Activated CD4-positive, alpha-beta T cell treated with anti-CD3 and anti-CD28 coated beads, Interleukin-2, amount 10 ng/mL, durations not matched to agents 7 days and 5 days (primary cell): ENCODE data around the gene CSDE1. TPM values are rescaled to one million over a fixed set of nuclear protein-coding genes. Genes with fewer than 3 reads are reported as not detected.
A peak's percentile ranks its signal among the peaks of the same experiment; 100 is the strongest.

Source experiments
- CTCF ChIA-PET: fragments of 350-600 bp; sonication (Branson Sonifier 250); formaldehyde crosslinking; loops from one replicate; lab custom pipeline; 2021; ENCODE audit warnings: antibody characterized with exemption; lab: Charles Lee
- POLR2A ChIA-PET: fragments of 350-600 bp; sonication (Branson Sonifier 250); formaldehyde crosslinking; loops from one replicate; lab custom pipeline; 2021; ENCODE audit warnings: antibody characterized with exemption; lab: Charles Lee
- DNase-seq: peaks from one replicate; pipeline ENCODE4 v3.0.0-alpha.2; 2020
- H3K27ac Mint-ChIP-seq: one replicate; pipeline ENCODE4 v1.8.0; 2021; ENCODE audit warnings: mild to moderate bottlenecking, moderate library complexity, mixed read lengths
- H3K27me3 Mint-ChIP-seq: one replicate; pipeline ENCODE4 v1.8.0; 2021; ENCODE audit warnings: mixed read lengths
- H3K36me3 Mint-ChIP-seq: one replicate; pipeline ENCODE4 v1.8.0; 2021; ENCODE audit warnings: low read depth, mixed read lengths
- H3K4me1 Mint-ChIP-seq: one replicate; pipeline ENCODE4 v1.8.0; 2021; ENCODE audit warnings: mixed read lengths
- H3K4me3 Mint-ChIP-seq: one replicate; pipeline ENCODE4 v1.8.0; 2021; ENCODE audit warnings: mild to moderate bottlenecking, moderate library complexity, mixed read lengths
- H3K9me3 Mint-ChIP-seq: one replicate; pipeline ENCODE4 v1.8.0; 2021; ENCODE audit warnings: mixed read lengths
- total RNA-seq, 2 experiments: library from RNA; stranded (reverse); gene quantifications; one replicate each; pipeline ENCODE4 v1.2.3, GENCODE V29; 2021

CSDE1 gene
- total RNA-seq, 2 experiments from 2014 or later, result 381 to 439 TPM

DNA sequence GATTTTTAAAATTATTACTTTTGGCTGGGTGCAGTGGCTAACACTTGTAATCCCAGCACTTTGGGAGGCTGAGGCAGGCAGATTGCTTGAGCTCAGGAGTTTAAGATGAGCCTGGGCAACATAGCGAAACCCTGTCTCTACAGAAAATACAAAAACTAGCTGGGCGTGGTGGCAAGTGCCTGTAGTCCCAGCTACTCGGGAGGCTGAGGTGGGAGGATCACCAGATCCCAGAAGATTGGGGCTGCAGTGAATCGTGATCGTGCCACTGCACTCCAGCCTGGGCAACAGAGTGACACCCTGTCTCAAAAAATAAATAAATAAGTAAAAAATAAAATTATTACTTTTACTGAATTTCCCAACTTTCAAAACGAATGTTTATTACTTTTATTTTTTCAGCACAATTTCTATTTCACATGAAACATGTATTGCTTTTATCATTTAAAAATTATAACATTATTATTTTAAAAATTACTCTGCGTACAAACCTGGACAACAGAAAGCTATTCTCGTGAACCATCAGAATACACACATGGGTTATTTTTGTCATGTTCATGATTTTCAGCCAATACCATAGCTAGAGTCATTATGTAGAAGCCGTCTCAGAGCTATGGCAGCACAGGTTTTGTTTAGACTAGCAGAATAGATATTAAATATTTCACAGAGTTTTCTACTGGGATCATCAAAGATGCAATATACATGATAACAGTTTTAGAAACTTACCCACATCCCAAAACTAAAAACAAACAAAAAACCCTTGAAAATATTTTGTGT, 63.1 kb downstream of the CSDE1 start:
- Mint-ChIP-seq H3K36me3 (no peaks in the 10 kb centered on the region), H3K27ac (no peak overlapping the region), H3K9me3 (no peaks in the 10 kb centered on the region), H3K27me3 (peaks cover 15% of the 10 kb centered on the region), H3K4me1 (no peaks in the 10 kb centered on the region), H3K4me3 (no peak overlapping the region)
- ChIA-PET POLR2A (no interaction called here), CTCF (interaction anchor here (0.9 to 1.2 kb wide), 3 partner anchors 12 to 348 kb away, joined by 3 to 4 read pairs (median 3); no protein-coding TSS in a partner anchor)
- no peak for DNase-seq

DNA sequence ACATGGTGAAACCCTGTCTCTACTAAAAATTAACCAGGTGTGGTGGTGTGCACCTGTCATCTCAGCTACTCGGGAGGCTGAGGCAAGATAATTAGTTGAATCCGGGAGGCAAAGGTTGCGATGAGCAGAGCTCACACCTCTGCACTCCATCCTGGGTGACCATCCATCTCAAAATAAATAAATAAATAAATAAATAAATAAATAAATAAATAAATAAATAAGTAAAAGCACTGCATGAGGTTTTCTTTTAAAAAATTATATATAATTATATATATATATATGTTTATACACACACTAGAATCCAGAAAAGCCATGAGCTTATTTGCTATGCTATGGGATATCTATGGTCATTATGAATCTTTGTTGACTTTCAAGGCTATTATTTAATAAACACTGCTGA, 64.8 kb downstream of the CSDE1 start:
- H3K9me3 Mint-ChIP-seq, result no peaks in the 10 kb centered on the region
- H3K36me3 Mint-ChIP-seq, result no peaks in the 10 kb centered on the region
- peaks cover 22% of the 10 kb centered on the region for H3K27me3 Mint-ChIP-seq
- CTCF ChIA-PET, result interaction anchor here (0.7 to 1.0 kb wide), 2 partner anchors 8 to 743 kb away, joined by 3 to 4 read pairs; no protein-coding TSS in a partner anchor
- H3K27ac Mint-ChIP-seq, result no peak overlapping the region
- H3K4me1 Mint-ChIP-seq, result no peaks in the 10 kb centered on the region
- DNase-seq, result no peak
- POLR2A ChIA-PET, result interaction anchor here (0.6 kb wide), 1 partner anchor 145 kb away, joined by 3 read pairs; no protein-coding TSS in a partner anchor
- no peak overlapping the region for H3K4me3 Mint-ChIP-seq

DNA sequence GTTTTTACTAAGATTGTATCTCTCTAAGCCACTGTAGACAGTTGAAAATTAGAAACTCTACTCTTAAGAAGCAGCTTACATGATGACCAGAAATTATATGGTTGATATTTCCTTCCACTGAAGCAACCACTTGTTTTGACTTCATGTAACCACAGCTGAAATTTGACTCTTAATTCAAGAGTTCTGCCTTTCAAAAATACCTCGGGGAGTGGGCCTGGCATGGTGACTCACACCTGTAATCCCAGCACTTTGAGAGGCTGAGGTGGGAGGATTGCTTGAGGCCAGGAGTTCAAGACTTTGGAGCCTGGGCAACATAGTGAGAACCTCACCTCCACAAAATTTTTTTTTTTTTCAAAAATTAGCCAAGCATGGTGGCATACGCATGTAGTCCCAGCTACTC, 66.7 kb downstream of the CSDE1 start:
- Mint-ChIP-seq H3K27ac (no peak overlapping the region), H3K4me3 (no peak overlapping the region), H3K36me3 (no peaks in the 10 kb centered on the region), H3K9me3 (no peaks in the 10 kb centered on the region), H3K27me3 (peaks cover 33% of the 10 kb centered on the region), H3K4me1 (no peaks in the 10 kb centered on the region)
- CTCF ChIA-PET, result interaction anchor here (0.7 kb wide), 1 partner anchor 978 kb away, joined by 3 read pairs; no protein-coding TSS in a partner anchor
- POLR2A ChIA-PET, result no interaction called here
- DNase-seq, result no peak

DNA sequence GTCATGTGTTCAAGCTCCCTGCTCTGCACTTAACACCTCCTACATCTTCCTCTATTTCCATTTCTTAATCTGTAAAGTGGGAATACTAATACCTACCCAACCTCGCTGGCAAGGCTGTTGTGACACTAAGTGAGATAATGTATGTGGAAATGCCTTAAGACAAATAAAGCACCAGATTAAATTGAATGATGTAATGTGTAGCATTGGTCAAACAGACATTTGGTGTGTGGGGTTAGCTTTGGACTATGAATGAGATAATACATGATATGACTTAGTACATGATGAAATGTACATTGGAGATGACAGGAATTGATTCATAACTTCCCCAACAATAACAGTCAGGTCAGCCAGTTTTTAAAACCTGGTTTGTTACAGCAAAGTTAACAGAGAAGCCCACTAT, 67.6 kb downstream of the CSDE1 start:
- H3K9me3 Mint-ChIP-seq, result no peaks in the 10 kb centered on the region
- POLR2A ChIA-PET, result no interaction called here
- CTCF ChIA-PET, result no interaction called here
- H3K4me1 Mint-ChIP-seq, result no peaks in the 10 kb centered on the region
- H3K36me3 Mint-ChIP-seq, result no peaks in the 10 kb centered on the region
- no peak overlapping the region for H3K27ac Mint-ChIP-seq
- peaks cover 33% of the 10 kb centered on the region for H3K27me3 Mint-ChIP-seq
- no peak overlapping the region for H3K4me3 Mint-ChIP-seq
- DNase-seq, result no peak

DNA sequence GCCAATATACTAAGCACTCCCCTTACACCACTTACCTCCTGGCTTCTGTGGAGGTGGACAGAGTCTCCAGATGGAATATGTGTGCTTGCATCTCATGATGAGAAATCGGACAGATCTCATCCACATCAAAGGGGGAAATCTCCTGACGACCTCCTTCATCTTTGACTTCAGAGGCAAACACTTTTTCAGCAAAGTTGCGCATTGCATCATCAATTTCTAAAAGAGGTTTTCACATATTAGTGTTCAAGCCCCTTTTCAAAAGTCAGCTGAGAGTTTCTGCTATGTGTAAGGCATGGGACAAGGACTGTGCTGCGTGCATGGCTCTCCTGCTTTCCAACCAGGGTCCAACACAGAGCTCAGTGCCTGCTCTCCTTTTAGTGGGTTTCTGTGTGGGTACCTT, 69.3 kb downstream of the CSDE1 start:
- H3K9me3 Mint-ChIP-seq, result no peaks in the 10 kb centered on the region
- POLR2A ChIA-PET, result no interaction called here
- no peak overlapping the region for H3K27ac Mint-ChIP-seq
- H3K36me3 Mint-ChIP-seq, result no peaks in the 10 kb centered on the region
- no peak overlapping the region for H3K4me3 Mint-ChIP-seq
- DNase-seq, result no peak
- H3K27me3 Mint-ChIP-seq, result peaks cover 40% of the 10 kb centered on the region
- CTCF ChIA-PET, result no interaction called here
- H3K4me1 Mint-ChIP-seq, result no peaks in the 10 kb centered on the region

DNA sequence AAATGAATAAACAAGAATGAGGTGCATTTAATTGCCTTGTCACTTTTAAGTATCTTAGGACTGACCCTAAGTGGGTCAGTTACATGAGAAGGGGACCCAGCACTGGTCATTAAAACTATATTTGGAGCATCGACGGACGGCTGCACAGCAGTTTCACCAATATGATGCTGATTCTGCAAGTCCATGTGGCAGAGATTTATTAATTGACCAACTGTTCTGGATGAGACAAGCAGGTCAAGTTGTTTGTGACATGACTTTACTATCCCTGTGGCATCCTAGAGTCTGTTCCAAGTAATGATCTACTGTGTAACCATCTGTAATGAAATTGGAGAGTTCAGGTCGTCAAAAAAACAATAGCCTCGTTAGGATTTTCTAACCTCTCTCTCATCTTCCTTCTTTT, 71.9 kb downstream of the CSDE1 start:
- ChIA-PET POLR2A (no interaction called here), CTCF (no interaction called here)
- Mint-ChIP-seq H3K9me3 (no peaks in the 10 kb centered on the region), H3K4me1 (no peaks in the 10 kb centered on the region), H3K4me3 (no peak overlapping the region), H3K27me3 (peaks cover 44% of the 10 kb centered on the region), H3K27ac (no peak overlapping the region), H3K36me3 (no peaks in the 10 kb centered on the region)
- no peak for DNase-seq

DNA sequence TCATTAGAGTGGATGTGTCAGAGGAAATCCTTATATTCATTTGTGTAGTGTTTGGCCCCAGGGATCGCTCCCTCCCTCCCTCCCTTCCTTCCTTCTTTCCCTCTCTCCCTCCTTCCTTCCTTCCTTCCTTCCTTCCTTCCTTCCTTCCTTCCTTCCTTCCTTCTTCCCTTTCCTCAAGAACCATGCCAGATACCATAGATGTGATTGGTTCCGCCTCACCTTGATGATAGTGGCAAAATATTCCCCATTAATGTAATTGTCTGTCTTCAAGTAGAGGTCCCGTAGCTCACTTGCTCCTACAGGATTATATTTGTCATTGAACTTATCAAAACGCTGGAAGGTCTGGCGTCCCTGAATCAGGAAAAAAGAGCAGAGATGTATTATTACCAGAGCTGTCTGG, 80.1 kb downstream of the CSDE1 start:
- Mint-ChIP-seq H3K27me3 (peaks cover 34% of the 10 kb centered on the region), H3K27ac (no peak overlapping the region), H3K36me3 (no peaks in the 10 kb centered on the region), H3K4me3 (no peak overlapping the region), H3K9me3 (no peaks in the 10 kb centered on the region), H3K4me1 (no peaks in the 10 kb centered on the region)
- POLR2A ChIA-PET, result no interaction called here
- CTCF ChIA-PET, result no interaction called here
- DNase-seq, result no peak

DNA sequence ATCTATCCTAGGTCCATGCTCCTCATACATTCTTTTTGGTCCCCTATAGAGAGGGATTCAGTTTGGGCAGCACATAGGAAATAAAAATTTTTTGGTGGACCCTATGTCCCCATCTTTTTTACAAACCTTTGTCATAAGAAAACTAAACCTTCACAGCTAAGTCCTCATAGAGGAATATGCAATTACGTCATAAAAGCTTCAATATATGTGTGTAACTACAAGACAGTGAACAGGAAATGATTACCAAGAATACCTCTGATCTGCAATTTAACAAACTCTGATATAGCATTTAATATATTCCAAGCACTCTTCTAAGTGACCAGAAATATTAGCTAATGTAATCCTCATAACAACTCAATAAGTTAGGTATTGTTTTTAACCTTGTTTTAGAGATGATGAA, 81.7 kb downstream of the CSDE1 start:
- DNase-seq, result no peak
- ChIA-PET POLR2A (no interaction called here), CTCF (no interaction called here)
- Mint-ChIP-seq H3K9me3 (no peaks in the 10 kb centered on the region), H3K27me3 (peaks cover 36% of the 10 kb centered on the region), H3K27ac (no peak overlapping the region), H3K4me3 (no peak overlapping the region), H3K4me1 (no peaks in the 10 kb centered on the region), H3K36me3 (no peaks in the 10 kb centered on the region)

DNA sequence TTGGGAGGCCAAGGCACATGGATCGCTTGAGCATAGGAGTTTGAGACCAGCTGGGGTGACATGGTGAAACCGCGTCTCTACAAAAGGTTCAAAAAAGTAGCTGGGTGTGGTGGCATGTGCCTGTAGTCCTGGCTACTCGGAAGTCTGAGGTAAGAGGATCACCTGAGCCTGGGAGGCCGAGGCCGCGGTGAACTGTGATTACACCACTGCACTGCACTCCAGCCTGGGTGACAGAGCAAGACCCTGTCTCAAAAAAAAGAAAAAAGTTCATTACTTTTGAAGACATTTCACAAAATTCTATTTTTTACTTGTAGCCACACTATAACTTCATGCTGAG, 85.9 kb downstream of the CSDE1 start:
- CTCF ChIA-PET, result interaction anchor here (1.5 to 1.6 kb wide), 2 partner anchors 211 to 325 kb away, joined by 3 to 5 read pairs; no protein-coding TSS in a partner anchor
- Mint-ChIP-seq H3K4me1 (peaks cover 11% of the 10 kb centered on the region), H3K36me3 (no peaks in the 10 kb centered on the region), H3K27me3 (peaks cover 27% of the 10 kb centered on the region), H3K9me3 (no peaks in the 10 kb centered on the region), H3K4me3 (no peak overlapping the region), H3K27ac (no peak overlapping the region)
- DNase-seq, result no peak
- POLR2A ChIA-PET, result no interaction called here

DNA sequence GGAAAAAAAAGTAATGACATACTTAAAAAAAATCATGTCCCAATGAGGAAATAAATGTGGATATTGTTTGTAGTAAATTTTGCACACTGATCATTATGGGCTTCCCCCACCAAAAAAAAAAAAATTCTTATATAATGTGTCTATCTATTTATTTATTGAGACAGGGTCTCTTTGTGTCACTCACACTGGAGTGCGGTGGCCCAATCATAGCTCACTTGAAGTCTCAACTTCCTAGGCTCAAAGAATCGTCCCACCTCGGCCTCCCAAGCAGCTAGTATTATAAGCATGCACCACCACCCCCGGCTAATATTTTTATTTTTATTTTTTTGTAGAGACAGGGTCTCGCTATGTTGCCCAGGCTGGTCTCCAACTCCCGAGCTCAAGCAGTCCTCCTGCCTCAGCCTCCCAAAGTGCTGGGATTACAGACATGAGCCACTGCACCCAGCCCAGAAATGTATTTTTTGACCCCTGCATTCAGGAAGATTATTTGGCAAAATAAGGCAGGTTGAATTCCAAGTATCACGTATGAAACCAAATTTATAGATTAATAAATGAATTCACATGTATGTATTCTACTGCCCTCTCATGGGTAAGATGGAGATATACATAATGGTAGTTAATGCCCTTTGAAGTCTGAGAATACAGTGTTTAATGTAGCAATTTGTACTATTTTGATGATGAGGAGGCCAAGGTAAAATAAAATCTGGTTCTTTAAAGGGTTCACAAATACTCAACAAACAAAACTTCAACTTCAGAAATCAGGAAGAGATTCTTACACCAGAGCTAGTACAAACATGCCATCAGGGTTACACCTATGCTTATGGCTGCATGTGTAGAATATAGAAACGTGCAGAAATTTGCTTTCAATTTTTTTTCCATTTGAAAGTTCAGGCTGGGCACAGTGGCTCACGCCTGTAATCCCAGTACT, 86.5 kb downstream of the CSDE1 start:
- Mint-ChIP-seq H3K36me3 (no peaks in the 10 kb centered on the region), H3K27ac (no peak overlapping the region), H3K27me3 (peaks cover 27% of the 10 kb centered on the region), H3K9me3 (no peaks in the 10 kb centered on the region), H3K4me3 (no peak overlapping the region), H3K4me1 (peaks cover 11% of the 10 kb centered on the region)
- POLR2A ChIA-PET, result interaction anchor here (0.7 kb wide), 1 partner anchor 1795 kb away, joined by 3 read pairs; no protein-coding TSS in a partner anchor
- no peak for DNase-seq
- CTCF ChIA-PET, result interaction anchor here (1.5 to 1.6 kb wide), 2 partner anchors 211 to 324 kb away, joined by 3 to 5 read pairs; no protein-coding TSS in a partner anchor

DNA sequence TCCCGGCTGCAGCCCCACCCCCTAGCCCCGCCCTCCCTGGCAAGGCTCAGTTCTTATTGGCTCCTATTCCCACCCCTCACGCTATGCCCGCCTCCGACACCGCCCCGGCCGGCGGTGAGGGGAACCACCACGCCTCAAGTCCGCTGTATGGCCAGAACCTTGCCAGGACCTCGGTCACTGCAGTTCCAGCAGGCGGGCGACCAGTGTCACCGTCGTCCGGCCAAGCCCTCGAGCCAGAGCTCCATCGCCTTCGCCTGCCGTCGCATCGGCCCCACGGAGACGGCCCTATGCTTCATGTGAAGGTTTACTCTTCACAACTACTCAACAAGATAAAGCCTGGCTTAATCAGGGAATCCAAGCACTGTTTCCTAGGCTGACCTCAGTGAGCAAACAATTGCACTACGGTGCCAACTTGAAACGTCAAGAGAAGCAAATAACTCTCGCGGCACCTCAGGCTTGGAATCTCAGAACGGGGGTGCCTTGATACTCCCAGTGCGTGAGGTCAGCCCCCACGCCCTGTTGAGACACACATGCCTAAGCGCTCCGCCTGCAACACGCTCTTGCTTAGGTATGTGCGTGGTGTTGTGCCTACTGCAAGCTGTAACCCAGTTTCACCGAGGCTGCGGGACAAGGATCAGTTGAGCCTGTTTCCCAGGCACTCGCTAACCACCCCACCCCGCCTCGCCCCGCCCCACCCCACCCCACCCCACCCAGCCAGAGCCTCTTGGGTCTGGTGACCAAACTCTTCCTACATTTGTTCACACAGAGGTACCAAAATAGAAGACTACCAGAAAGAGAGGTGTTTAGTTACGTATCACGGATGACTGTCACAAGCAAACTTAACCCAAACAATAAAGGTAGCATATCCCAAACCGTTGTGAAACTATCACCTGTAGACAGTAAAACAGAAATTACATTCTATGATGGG, 87.4 kb downstream of the CSDE1 start:
- ChIA-PET CTCF (interaction anchor here (1.3 to 1.6 kb wide), 3 partner anchors 40 to 323 kb away, joined by 4 to 5 read pairs (median 4); no protein-coding TSS in a partner anchor), POLR2A (no interaction called here)
- Mint-ChIP-seq H3K4me3 (peak overlapping the region; percentile 94), H3K27ac (peak overlapping the region; percentile 85), H3K36me3 (no peaks in the 10 kb centered on the region), H3K9me3 (no peaks in the 10 kb centered on the region), H3K4me1 (peaks cover 11% of the 10 kb centered on the region), H3K27me3 (peaks cover 31% of the 10 kb centered on the region)
- peak; percentile 87 for DNase-seq

DNA sequence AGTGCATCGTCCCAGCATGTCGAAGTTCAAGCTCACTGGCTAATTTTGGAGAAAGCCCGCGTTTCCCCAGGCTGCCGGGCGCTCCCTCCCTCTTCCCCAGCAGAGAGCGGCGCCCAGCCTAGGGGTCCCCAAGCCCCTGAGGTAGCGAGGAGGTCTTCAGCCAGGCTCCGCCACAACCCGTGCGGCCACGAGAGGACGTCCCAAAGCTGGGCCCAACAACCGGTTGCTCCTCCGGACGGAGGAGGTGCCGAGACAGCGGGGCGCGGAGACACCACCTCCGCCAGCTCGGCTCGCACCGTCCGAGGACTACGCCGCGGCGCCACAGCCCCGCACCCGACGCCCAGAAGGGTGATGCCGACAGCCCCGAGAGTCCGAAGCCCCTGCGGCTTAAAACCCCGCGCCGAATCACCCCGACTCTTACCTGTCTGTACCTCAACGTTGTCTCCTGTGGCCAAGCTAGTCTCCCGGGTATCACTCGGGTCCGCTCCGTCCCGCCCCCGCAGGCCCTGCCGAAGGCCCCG, 88.2 kb downstream of the CSDE1 start, which contains the start of gene DENND2C:
Gene DENND2C (minus strand): TSS at position 488 of the 521 bp plus-strand sequence. CDS start 44,065 bp downstream, outside the sequence.
- Mint-ChIP-seq H3K9me3 (no peaks in the 10 kb centered on the region), H3K4me3 (peak within 1 kb of the TSS; percentile 94), H3K4me1 (peaks cover 11% of the 10 kb centered on the region), H3K27me3 (peaks cover 27% of the 10 kb centered on the region), H3K27ac (peak within 1 kb of the TSS; percentile 85), H3K36me3 (no peaks in the 10 kb centered on the region)
- DNase-seq, result no peak
- CTCF ChIA-PET, result interaction anchor here (1.3 kb wide), 2 partner anchors 39 to 323 kb away, joined by 4 read pairs; no protein-coding TSS in a partner anchor
- POLR2A ChIA-PET, result interaction anchor here (0.7 kb wide), 1 partner anchor 201 kb away, joined by 3 read pairs; no protein-coding TSS in a partner anchor
